Natural killer cell treated with Interleukin-12 subunit alpha and Interleukin-12 subunit beta and Interleukin-15 and Interleukin-18, amount 100 ng/mL, for 72 hours (primary cell): ENCODE results near the gene AP1S1. TPM values are rescaled to one million over a fixed set of nuclear protein-coding genes. Genes with fewer than 3 reads are reported as not detected.
"Not testable (repeated sequence)": the region's sequence is repeated elsewhere in the genome, so short reads cannot be mapped to it uniquely, and the experiment has no call there.

Experiments used
- ATAC-seq, 2 donors: fragments of 150-1000 bp; cut with Tn5 transposase in 1 of 2; sonication (Bioruptor Pico), chemical (Tn5 transposase) in 1 of 2; 2 replicates each; pipeline ENCODE4 v1.10.0; 2021
- DNase-seq: peaks from one replicate; pipeline ENCODE4 v3.0.0; 2022; ENCODE audit warnings: low spot score
- H3K27ac Mint-ChIP-seq, 2 donors: 1 replicate in 1 of 2; 2 replicates in 1 of 2; pipeline ENCODE4 v1.8.0; 2022; ENCODE audit warnings: mixed read lengths in 2 of 2, mild to moderate bottlenecking in 1 of 2, moderate library complexity in 1 of 2
- H3K27me3 Mint-ChIP-seq, 2 donors: 1 replicate in 1 of 2; 2 replicates in 1 of 2; pipeline ENCODE4 v1.8.0; 2022; ENCODE audit warnings: mixed read lengths in 2 of 2
- H3K36me3 Mint-ChIP-seq: one replicate; pipeline ENCODE4 v1.8.0; 2022; ENCODE audit warnings: mixed read lengths
- H3K4me1 Mint-ChIP-seq, 2 donors: 1 replicate in 1 of 2; 2 replicates in 1 of 2; pipeline ENCODE4 v1.8.0; 2022; ENCODE audit warnings: low read depth in 2 of 2, mixed read lengths in 2 of 2, mild to moderate bottlenecking in 1 of 2
- H3K4me3 Mint-ChIP-seq: one replicate; pipeline ENCODE4 v1.8.0; 2022; ENCODE audit warnings: mixed read lengths
- H3K9me3 Mint-ChIP-seq: 2 replicates; pipeline ENCODE4 v1.8.0; 2022; ENCODE audit warnings: mixed read lengths
- total RNA-seq, 2 donors: library from RNA; stranded (reverse); gene quantifications; one replicate each; pipeline ENCODE4 v1.2.3, GENCODE V29; 2022

The AP1S1 gene
- total RNA-seq, 2 donors from 2014 or later, result 30.9 to 39.4 TPM

DNA sequence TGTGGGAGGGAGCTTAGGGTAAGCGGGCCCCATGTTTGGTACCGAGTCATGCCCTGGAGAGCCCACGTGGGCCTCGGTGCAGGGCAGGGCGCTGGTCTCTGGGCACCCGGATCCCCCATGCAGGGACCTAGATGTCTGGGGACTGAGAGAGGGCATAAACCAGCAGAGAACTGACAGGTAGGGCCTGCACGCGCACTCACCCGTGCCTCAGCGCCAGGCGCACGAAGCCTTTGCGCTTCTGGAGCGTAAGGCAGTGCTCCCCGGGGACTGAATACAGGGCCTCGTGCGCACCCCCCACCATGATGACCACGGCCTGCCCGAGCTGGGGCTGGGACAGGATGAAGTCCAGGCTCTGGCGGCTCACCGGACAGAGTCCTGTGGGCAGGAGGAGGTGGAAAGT is 43.7 kb downstream of the AP1S1 start:
- H3K9me3 Mint-ChIP-seq, result no peaks in the 10 kb centered on the region
- H3K4me3 Mint-ChIP-seq, result no peak overlapping the region
- DNase-seq (no peak), ATAC-seq (no peak)
- no peaks in the 10 kb centered on the region for H3K4me1 Mint-ChIP-seq
- no peaks in the 10 kb centered on the region for H3K36me3 Mint-ChIP-seq
- H3K27me3 Mint-ChIP-seq, result peaks cover 5 to 14% of the 10 kb centered on the region in 2 donors
- no peak overlapping the region for H3K27ac Mint-ChIP-seq

DNA sequence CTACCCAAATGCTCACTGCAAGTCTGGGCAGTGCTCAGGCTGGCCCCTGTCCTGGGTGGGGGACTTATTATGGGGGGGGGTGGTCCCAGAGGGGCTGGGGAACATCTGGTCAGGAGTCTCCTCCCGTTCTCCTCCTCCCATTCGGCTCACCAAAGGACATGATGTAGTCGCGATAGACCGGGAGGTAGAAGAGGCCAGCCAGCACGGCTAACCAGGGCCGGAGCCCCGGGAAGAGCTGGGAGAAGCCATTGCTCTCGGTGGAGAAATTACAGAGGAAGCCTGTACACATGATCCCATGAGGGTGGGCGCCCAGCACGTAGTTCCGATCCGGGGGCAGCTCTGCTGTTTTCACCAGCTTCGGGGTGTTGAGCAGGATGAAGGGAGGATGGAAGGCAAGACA is 44.2 kb downstream of the AP1S1 start:
- Mint-ChIP-seq H3K27ac (no peak overlapping the region), H3K36me3 (no peaks in the 10 kb centered on the region), H3K9me3 (no peaks in the 10 kb centered on the region), H3K4me1 (no peaks in the 10 kb centered on the region), H3K27me3 (peaks cover 7 to 15% of the 10 kb centered on the region in 2 donors), H3K4me3 (no peak overlapping the region)
- ATAC-seq (no peak), DNase-seq (no peak)

DNA sequence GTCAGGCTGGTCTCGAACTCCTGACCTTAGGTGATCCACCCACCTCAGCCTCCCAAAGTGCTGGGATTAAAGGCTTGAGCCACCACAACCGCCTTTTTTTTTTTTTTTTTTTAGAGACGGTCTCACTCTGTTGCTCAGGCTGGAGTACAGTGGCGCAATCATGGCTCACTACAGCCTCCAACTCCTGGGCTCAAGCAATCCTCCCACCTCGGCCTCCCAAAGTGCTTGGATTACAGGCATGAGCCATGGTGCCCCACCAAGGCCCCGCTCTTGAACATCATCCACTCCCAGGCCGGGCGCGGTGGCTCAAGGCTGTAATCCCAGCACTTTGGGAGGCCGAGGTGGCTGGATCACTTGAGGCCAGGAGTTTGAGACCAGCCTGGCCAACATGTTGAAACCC is 45.2 kb downstream of the AP1S1 start:
- H3K36me3 Mint-ChIP-seq, ATAC-seq, H3K27ac Mint-ChIP-seq, H3K4me3 Mint-ChIP-seq, H3K9me3 Mint-ChIP-seq, DNase-seq, H3K4me1 Mint-ChIP-seq: not testable (repeated sequence)
- peaks cover 15 to 17% of the 10 kb centered on the region in 2 donors for H3K27me3 Mint-ChIP-seq

GRCh38 chr7:101200504-101200861 is 46.2 kb downstream of the AP1S1 start:
- DNase-seq (no peak), ATAC-seq (no peak)
- peaks cover 14 to 15% of the 10 kb centered on the region in 2 donors for H3K27me3 Mint-ChIP-seq
- no peaks in the 10 kb centered on the region for H3K9me3 Mint-ChIP-seq
- no peaks in the 10 kb centered on the region for H3K36me3 Mint-ChIP-seq
- H3K27ac Mint-ChIP-seq, result no peak overlapping the region
- no peak overlapping the region for H3K4me3 Mint-ChIP-seq
- H3K4me1 Mint-ChIP-seq, result peaks cover 0 to 4% of the 10 kb centered on the region in 2 donors

GRCh38 chr7:101200862-101201599 is 46.8 kb downstream of the AP1S1 start, which contains the start of gene MOGAT3:
TSS of gene MOGAT3 (minus strand) at chr7:101201036. CDS start at chr7:101200854, 182 bp downstream.
- no peaks in the 10 kb centered on the region for H3K36me3 Mint-ChIP-seq
- H3K4me1 Mint-ChIP-seq, result peaks cover 0 to 4% of the 10 kb centered on the region in 2 donors
- H3K27ac Mint-ChIP-seq, result no peak within 1 kb of the TSS
- peaks cover 14 to 15% of the 10 kb centered on the region in 2 donors for H3K27me3 Mint-ChIP-seq
- ATAC-seq, result no peak
- no peak within 1 kb of the TSS for H3K4me3 Mint-ChIP-seq
- H3K9me3 Mint-ChIP-seq, result no peaks in the 10 kb centered on the region
- DNase-seq, result no peak

DNA sequence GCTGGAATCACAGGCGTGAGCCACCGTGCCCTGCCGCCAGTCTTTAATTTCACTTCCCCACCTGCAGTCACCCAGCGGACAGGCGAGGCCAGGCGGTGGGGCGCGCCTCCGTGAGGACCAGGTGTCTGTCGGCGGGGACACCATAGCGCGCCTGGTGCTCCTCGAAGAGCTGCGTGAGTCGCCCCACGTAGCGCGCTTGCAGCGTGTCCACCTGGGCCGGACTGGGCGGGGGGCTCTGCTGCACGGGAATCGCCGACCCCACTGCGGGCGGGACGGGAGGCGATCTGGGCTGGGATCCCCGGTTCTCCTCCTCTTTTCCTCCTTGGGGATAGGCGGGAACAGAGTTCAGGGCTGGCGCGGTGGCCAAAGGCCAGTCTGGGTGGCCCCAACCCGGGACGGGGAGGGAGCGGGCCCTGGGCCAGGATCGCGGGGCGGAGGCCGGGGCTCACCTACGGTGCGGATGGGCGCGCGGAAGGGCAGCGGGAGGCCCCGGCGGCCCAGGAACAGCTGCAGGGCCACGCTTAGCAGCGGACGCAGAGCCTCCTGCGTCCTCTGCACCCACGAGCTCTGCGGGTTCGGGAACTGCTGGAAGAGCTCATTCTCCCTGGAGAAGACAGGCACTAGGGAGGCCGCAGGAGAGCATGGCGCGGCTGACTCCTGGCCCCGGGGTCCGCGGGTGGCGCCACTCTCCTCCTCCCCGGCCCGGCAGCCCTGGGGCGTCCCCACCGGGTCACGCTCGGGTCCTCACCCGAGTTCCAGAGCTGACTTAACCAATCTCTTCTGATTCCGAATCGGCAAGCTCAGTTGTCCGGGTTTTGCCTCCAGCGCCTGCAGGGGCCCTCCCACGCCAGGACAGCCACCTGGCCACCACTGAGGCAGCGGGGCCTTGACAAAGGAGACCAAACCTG is 47.7 kb downstream of the AP1S1 start:
- H3K4me3 Mint-ChIP-seq, result no peak overlapping the region
- peaks cover 0 to 4% of the 10 kb centered on the region in 2 donors for H3K4me1 Mint-ChIP-seq
- H3K9me3 Mint-ChIP-seq, result no peaks in the 10 kb centered on the region
- DNase-seq, result no peak
- ATAC-seq, result no peak
- H3K36me3 Mint-ChIP-seq, result no peaks in the 10 kb centered on the region
- no peak overlapping the region for H3K27ac Mint-ChIP-seq
- peaks cover 14 to 15% of the 10 kb centered on the region in 2 donors for H3K27me3 Mint-ChIP-seq

GRCh38 chr7:101202603-101202918 is 48.3 kb downstream of the AP1S1 start:
- peaks cover 0 to 4% of the 10 kb centered on the region in 2 donors for H3K4me1 Mint-ChIP-seq
- no peaks in the 10 kb centered on the region for H3K9me3 Mint-ChIP-seq
- H3K4me3 Mint-ChIP-seq, result no peak overlapping the region
- no peak for ATAC-seq
- no peaks in the 10 kb centered on the region for H3K36me3 Mint-ChIP-seq
- no peak for DNase-seq
- H3K27me3 Mint-ChIP-seq, result peaks cover 14 to 15% of the 10 kb centered on the region in 2 donors
- H3K27ac Mint-ChIP-seq, result no peak overlapping the region

DNA sequence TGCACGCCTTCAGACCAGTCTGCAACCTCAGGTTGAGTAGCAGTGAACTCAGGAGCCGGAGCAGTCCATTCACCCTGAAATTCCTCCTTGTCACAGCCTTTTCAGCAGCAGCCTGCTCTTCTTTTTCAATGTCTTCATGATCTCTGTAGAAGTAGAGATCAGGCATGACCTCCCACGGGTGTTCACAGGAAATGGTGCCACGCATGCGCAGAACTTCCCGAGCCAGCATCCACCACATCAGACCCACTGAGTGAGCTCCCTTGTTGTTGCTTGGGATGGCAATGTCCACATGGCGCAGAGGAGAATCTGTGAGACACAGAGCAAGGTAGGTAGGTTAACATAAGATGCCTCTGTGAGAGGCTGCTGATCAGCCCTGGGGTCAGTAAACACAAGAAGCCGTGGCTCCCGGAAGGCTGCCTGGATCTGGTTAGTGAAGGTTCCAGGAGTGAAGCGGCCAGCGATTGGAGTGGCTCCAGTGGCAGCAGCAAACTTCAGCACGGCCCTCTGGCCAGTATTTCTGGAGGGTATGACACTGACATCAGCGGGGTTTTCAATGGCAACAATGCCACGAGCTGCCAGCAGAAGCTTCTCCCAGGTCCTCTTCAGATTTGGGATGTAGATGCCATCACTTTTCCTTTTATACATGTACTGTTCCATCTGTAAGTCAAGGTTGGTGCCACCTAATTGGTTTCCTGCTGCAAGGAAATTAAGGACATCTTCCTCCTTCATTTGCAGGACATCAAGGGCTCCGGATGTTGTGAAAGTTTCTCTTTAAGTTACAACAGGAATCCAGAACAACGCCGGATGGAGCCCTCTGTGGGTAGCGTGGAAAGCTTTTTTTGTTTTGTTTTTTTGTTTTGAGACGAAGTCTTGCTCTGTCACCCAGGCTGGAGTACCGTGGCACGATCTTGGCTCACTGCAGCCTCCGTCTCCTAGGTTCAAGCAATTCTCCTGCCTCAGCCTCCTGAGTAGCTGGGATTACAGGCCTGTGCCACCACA is 49.8 kb downstream of the AP1S1 start:
- DNase-seq, H3K4me3 Mint-ChIP-seq: not testable (repeated sequence)

DNA sequence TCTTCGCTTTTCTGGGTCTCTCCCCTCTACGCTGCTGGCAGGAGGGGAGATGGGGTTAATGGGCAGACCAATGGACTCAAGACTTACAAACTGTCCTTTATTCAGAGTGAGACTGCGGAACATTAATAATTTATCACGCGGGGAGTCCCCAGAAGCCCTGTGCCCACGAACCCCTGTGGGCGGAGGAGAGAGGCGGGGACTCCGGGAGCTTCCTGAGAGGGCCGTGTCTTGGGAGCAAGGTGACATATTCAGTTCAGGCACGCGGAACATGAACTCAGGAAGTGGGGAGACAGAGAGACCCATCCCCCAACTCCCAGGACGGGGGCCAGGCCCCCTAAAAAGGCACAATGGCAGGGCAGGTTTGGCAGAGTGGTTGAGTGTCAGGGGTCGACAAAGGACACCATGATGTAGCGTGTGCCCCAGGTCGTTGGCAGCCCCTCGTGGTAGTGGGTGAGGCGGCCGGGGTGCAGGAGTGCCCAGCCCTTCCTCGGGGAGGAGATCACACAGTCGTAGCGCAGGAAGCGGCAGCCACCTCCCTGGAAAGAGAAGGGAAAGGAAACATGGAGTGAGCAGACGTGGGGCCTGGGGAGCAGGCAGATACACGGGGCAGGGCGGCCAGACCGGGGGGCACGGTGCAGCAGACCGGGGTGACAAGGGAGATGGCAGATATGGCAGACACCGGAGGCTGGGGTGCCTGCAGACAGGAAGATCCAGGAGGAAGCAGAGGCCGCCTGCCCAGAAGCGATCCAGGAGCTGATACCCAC is 51.8 kb downstream of the AP1S1 start:
- Mint-ChIP-seq H3K27me3 (peaks cover 7 to 15% of the 10 kb centered on the region in 2 donors), H3K27ac (no peak overlapping the region), H3K4me1 (peaks cover 0 to 4% of the 10 kb centered on the region in 2 donors), H3K36me3 (no peaks in the 10 kb centered on the region), H3K4me3 (no peak overlapping the region), H3K9me3 (no peaks in the 10 kb centered on the region)
- no peak for ATAC-seq
- DNase-seq, result no peak

More for the DNA sequence above, 49.8 kb downstream of the AP1S1 start:
- not testable (repeated sequence) for ATAC-seq, H3K9me3 Mint-ChIP-seq, H3K4me1 Mint-ChIP-seq, H3K27ac Mint-ChIP-seq, H3K36me3 Mint-ChIP-seq
- peaks cover 14 to 15% of the 10 kb centered on the region in 2 donors for H3K27me3 Mint-ChIP-seq

GRCh38 chr7:101206665-101207042 is 52.4 kb downstream of the AP1S1 start:
- Mint-ChIP-seq H3K36me3 (no peaks in the 10 kb centered on the region), H3K27me3 (peaks cover 7 to 15% of the 10 kb centered on the region in 2 donors), H3K27ac (no peak overlapping the region), H3K4me1 (peaks cover 0 to 4% of the 10 kb centered on the region in 2 donors), H3K4me3 (no peak overlapping the region), H3K9me3 (no peaks in the 10 kb centered on the region)
- DNase-seq (no peak), ATAC-seq (no peak)

DNA sequence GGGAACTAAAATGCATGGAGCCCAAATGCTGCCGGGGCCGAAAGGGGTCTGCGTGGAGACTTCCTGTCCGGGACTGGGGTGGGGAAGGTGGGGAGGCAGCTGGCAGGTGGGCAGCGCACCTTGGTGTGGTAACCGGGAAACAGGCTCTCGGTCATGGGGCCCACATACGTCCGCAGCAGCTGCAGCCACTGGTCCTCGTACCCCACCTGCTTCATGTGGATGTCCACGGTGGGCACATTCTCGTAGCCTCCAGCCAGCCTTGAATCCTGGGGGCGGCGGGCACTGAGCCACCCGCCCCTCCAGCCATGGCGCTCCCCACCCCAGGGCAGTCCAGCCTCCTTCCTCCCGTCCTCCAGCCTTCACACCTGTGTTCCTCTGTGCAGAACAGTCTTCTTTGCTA is 53.2 kb downstream of the AP1S1 start:
- Mint-ChIP-seq H3K27me3 (peaks cover 7 to 15% of the 10 kb centered on the region in 2 donors), H3K27ac (no peak overlapping the region), H3K36me3 (no peaks in the 10 kb centered on the region), H3K4me1 (peaks cover 0 to 4% of the 10 kb centered on the region in 2 donors), H3K9me3 (no peaks in the 10 kb centered on the region), H3K4me3 (no peak overlapping the region)
- no peak for DNase-seq
- no peak for ATAC-seq

DNA sequence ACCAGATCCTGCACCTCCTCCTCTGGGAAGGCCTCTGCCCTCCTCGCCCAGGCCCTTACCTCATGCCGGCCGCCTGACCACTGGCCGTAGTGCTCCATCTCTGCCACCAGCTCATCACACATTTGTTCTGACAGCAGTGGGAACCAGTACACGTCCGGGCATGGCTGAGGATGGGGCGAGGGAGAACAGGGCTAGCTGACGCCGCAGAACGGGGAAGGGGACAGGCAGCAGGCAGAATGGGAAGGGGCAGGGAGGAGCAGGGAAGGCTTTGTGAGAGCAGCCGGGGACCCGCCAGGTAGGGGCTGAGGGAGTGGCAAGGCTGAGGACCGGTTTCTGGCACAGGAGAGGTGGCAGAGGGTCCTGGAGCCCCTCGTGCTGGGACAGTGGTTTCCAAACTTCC is 54.5 kb downstream of the AP1S1 start:
- Mint-ChIP-seq H3K4me3 (no peak overlapping the region), H3K9me3 (no peaks in the 10 kb centered on the region), H3K27ac (no peak overlapping the region), H3K4me1 (peaks cover 0 to 3% of the 10 kb centered on the region in 2 donors), H3K27me3 (peaks cover under 1 to 4% of the 10 kb centered on the region in 2 donors), H3K36me3 (no peaks in the 10 kb centered on the region)
- DNase-seq (no peak), ATAC-seq (no peak)

DNA sequence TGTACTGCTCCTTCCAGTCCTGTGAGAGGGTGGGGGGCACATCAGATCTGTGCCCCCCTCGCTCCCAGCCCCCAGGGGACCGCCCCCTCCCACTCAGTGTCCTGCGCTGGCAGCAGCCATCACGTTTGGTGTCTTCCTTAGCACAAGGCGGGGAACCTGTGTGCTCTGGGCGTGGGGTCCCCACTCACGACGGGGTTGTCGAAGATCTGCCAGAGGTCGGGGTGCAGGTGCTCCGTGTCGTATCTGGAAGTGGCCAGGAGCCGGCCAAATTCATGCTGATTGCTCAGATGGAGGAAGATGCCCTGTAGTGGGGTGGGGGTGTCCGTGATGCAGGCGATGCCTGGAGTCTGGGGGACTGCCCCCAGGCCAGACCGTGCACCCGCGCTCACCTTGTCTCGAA is 55.9 kb downstream of the AP1S1 start:
- no peaks in the 10 kb centered on the region for H3K36me3 Mint-ChIP-seq
- ATAC-seq (no peak), DNase-seq (no peak)
- H3K4me3 Mint-ChIP-seq, result no peak overlapping the region
- no peaks in the 10 kb centered on the region for H3K4me1 Mint-ChIP-seq
- H3K9me3 Mint-ChIP-seq, result no peaks in the 10 kb centered on the region
- no peaks in the 10 kb centered on the region for H3K27me3 Mint-ChIP-seq
- H3K27ac Mint-ChIP-seq, result no peak overlapping the region
